A549 (cell line): Measurements from ENCODE around the gene HGFAC. TPM values are rescaled to one million over a fixed set of nuclear protein-coding genes. Genes with fewer than 3 reads are reported as not detected.

Experiments used
- ATAC-seq, 2 experiments: fragments of 200-7000 bp in 1 of 2; fragments of >200 bp in 1 of 2; cut with Nextera tagmentation in 1 of 2; cut with Tn5 transposase in 1 of 2; 3 replicates each; pipeline versions ENCODE4 v1.8.0 to v1.9.1; 2018 to 2020; ENCODE audit warnings: mild to moderate bottlenecking in 1 of 2, moderate library complexity in 1 of 2
- CTCF ChIA-PET: fragments of 300-600 bp; sonication (Branson Sonifier 250); formaldehyde crosslinking; extraction: SDS; loops from one replicate; lab custom pipeline; 2021; ENCODE audit warnings: antibody characterized with exemption, inconsistent platforms; lab: Yijun Ruan, JAX
- POLR2A ChIA-PET: fragments of 350-600 bp; formaldehyde crosslinking; extraction: SDS; loops from one replicate; lab custom pipeline; 2021; ENCODE audit warnings: antibody characterized with exemption, inconsistent platforms; lab: Yijun Ruan, JAX
- DNase-seq, 2 experiments: peaks; one replicate each; pipeline versions ENCODE4 v3.0.0 to v3.0.0-alpha.2; 2011 to 2016; ENCODE audit warnings: low read depth in 1 of 2, low spot score in 1 of 2
- FAIRE-seq: peaks from 2 replicates; lab custom pipeline; 2011; peaks lifted over from hg19 to GRCh38; lab: Jason Lieb, UNC
- H3K27ac ChIP-seq, 2 experiments: fragments of >200 bp; sonication (Bioruptor Twin); formaldehyde crosslinking; 3 replicates each; pipeline ENCODE4 v1.5.1; 2016 to 2017
- H3K4me1 ChIP-seq: fragments of >200 bp; sonication (Bioruptor Twin); formaldehyde crosslinking; 3 replicates; pipeline ENCODE4 v1.6.1; 2016
- H3K4me2 ChIP-seq: fragments of >200 bp; sonication (Bioruptor Twin); formaldehyde crosslinking; 3 replicates; pipeline ENCODE4 v1.6.1; 2016
- H3K4me3 ChIP-seq: fragments of >200 bp; sonication (Bioruptor Twin); formaldehyde crosslinking; 3 replicates; pipeline ENCODE4 v1.5.1; 2016
- H3K9me3 ChIP-seq: fragments of >200 bp; sonication (Bioruptor Twin); formaldehyde crosslinking; 3 replicates; pipeline ENCODE4 v1.6.1; 2016
- ATOH8 ChIP-seq: fragments of 250-450 bp; sonication (Bioruptor Pico); IDR thresholded peaks from 2 replicates; pipeline ENCODE4 v1.5.0; 2020; ENCODE audit warnings: low read depth, mild to moderate bottlenecking, moderate library complexity
- CBX2 ChIP-seq: fragments of 200-600 bp; sonication (generic); IDR thresholded peaks from 2 replicates; pipeline ENCODE4 v1.6.1; 2016; ENCODE audit warnings: low read depth, mild to moderate bottlenecking, borderline replicate concordance
- CHD2 ChIP-seq: fragments of 150-350 bp; IDR thresholded peaks from 2 replicates; pipeline ENCODE4 v1.6.1; 2014; ENCODE audit warnings: low read length; ENCODE audit not compliant: partially characterized antibody
- EHMT2 ChIP-seq: fragments of 200-600 bp; sonication (generic); IDR thresholded peaks from 2 replicates; pipeline ENCODE4 v1.6.1; 2016; ENCODE audit warnings: antibody characterized with exemption, low read depth, mild to moderate bottlenecking, moderate library complexity
- ELK1 ChIP-seq: fragments of 150-350 bp; IDR thresholded peaks from 2 replicates; pipeline ENCODE4 v1.6.1; 2014; ENCODE audit warnings: low read depth, mild to moderate bottlenecking, low read length
- FOSL2 ChIP-seq, 2 experiments: fragments of 450-650 bp in 1 of 2; fragments of >200 bp in 1 of 2; sonication (Bioruptor Twin) in 1 of 2; formaldehyde crosslinking; IDR thresholded peaks; 2 replicates each; pipeline versions ENCODE4 v1.5.0 to v1.6.1; 2016 to 2020; ENCODE audit warnings: mild to moderate bottlenecking in 1 of 2, moderate library complexity in 1 of 2
- HEYL ChIP-seq: fragments of 250-450 bp; sonication (Bioruptor Pico); IDR thresholded peaks from 2 replicates; pipeline ENCODE4 v1.8.0; 2021; ENCODE audit warnings: mild to moderate bottlenecking, moderate library complexity
- HOXB5 ChIP-seq: fragments of 250-450 bp; sonication (Bioruptor Pico); IDR thresholded peaks from 2 replicates; pipeline ENCODE4 v1.5.0; 2020; ENCODE audit warnings: mild to moderate bottlenecking, moderate library complexity
- JUN ChIP-seq, 2 experiments: fragments of >200 bp; sonication (Bioruptor Twin); formaldehyde crosslinking; IDR thresholded peaks; 2 replicates in 1 of 2; 3 replicates in 1 of 2; pipeline ENCODE4 v1.6.1; 2016 to 2017
- JUNB ChIP-seq: fragments of >200 bp; sonication (Bioruptor Twin); formaldehyde crosslinking; IDR thresholded peaks from 2 replicates; pipeline ENCODE4 v1.6.1; 2016
- MAX ChIP-seq: IDR thresholded peaks from 2 replicates; pipeline ENCODE4 v1.6.1; 2012
- NFE2L2 ChIP-seq: fragments of 150-350 bp; conservative IDR thresholded peaks from 2 replicates; pipeline ENCODE4 v1.6.1; 2014; ENCODE audit warnings: low read length
- PBX3 ChIP-seq: IDR thresholded peaks from 2 replicates; pipeline ENCODE4 v1.6.1; 2012
- PHF8 ChIP-seq: fragments of 200-600 bp; sonication (generic); IDR thresholded peaks from 2 replicates; pipeline ENCODE4 v1.6.1; 2016; ENCODE audit warnings: low read depth, mild to moderate bottlenecking, antibody characterized with exemption, moderate library complexity, borderline replicate concordance
- POLR2AphosphoS2 ChIP-seq: conservative IDR thresholded peaks from 2 replicates; pipeline ENCODE4 v1.6.1; 2012; ENCODE audit warnings: low read length, improper control_type of control experiment, inconsistent platforms
- RAD21 ChIP-seq, 2 experiments: fragments of >200 bp in 1 of 2; sonication (Bioruptor Twin) in 1 of 2; formaldehyde crosslinking in 1 of 2; IDR thresholded peaks in 1 of 2; conservative IDR thresholded peaks in 1 of 2; 2 replicates in 1 of 2; 3 replicates in 1 of 2; pipeline ENCODE4 v1.6.1; 2012 to 2018; ENCODE audit warnings: inconsistent platforms in 1 of 2
- RARB ChIP-seq: fragments of 250-450 bp; sonication (Bioruptor Pico); IDR thresholded peaks from 2 replicates; pipeline ENCODE4 v1.8.0; 2021; ENCODE audit warnings: mild to moderate bottlenecking, moderate library complexity
- RNF2 ChIP-seq: fragments of 200-600 bp; sonication (generic); IDR thresholded peaks from 2 replicates; pipeline ENCODE4 v1.6.1; 2016; ENCODE audit warnings: low read depth, mild to moderate bottlenecking, antibody characterized with exemption, moderate library complexity, borderline replicate concordance
- SMC3 ChIP-seq: fragments of >200 bp; sonication (Bioruptor Twin); formaldehyde crosslinking; IDR thresholded peaks from 3 replicates; pipeline ENCODE4 v1.6.1; 2018; ENCODE audit warnings: inconsistent platforms
- TP53 ChIP-seq: fragments of 250-450 bp; sonication (Bioruptor Pico); IDR thresholded peaks from 2 replicates; pipeline ENCODE4 v1.5.0; 2021; ENCODE audit warnings: mild to moderate bottlenecking, moderate library complexity
- USF2 ChIP-seq: fragments of 450-650 bp; IDR thresholded peaks from 2 replicates; pipeline ENCODE4 v1.6.1; 2014; ENCODE audit warnings: antibody characterized with exemption
- ZC3H11A ChIP-seq: fragments of 450-650 bp; IDR thresholded peaks from 2 replicates; pipeline ENCODE4 v1.6.1; 2014; ENCODE audit warnings: antibody characterized with exemption, mild to moderate bottlenecking
- ZFP36 ChIP-seq: fragments of 450-650 bp; IDR thresholded peaks from 2 replicates; pipeline ENCODE4 v1.6.1; 2014; ENCODE audit warnings: borderline replicate concordance; ENCODE audit not compliant: partially characterized antibody
- ZNF302 ChIP-seq: fragments of 250-450 bp; sonication (Bioruptor Pico); IDR thresholded peaks from 2 replicates; pipeline ENCODE4 v1.9.0; 2021; ENCODE audit warnings: inconsistent platforms, mild to moderate bottlenecking, moderate library complexity
- WGBS: methylation state at CpG from one replicate; pipeline ENCODE4 v1.1.6; 2017; ENCODE audit errors: missing lambda C conversion rate; 5-methylcytosine and 5-hydroxymethylcytosine counted together
- polyA plus RNA-seq, 4 experiments: library from polyadenylated mRNA; depleted of rRNA in 3 of 4; stranded (reverse); fragments of >200 nt; fragmentation: RNase III in 1 of 4; extraction: RNeasy Plus Mini Kit Qiagen cat#74134 plus additional on column Dnase treatment in 1 of 4; gene quantifications; 2 replicates in 3 of 4; 3 replicates in 1 of 4; pipeline ENCODE4 v1.2.3, GENCODE V29; 2011 to 2017

Gene HGFAC
- polyA plus RNA-seq, 2 of the 4 experiments (the other 2 are of a cell fraction): 0.25 TPM; not detected in 1

GRCh38 chr4:3420606-3420955 is 21.2 kb upstream of the HGFAC start:
- ChIA-PET POLR2A (no interaction called here), CTCF (interaction anchor here (1.1 to 1.8 kb wide), 2 partner anchors 11 to 22 kb away, joined by 3 to 4 read pairs; no protein-coding TSS in a partner anchor)
- ATAC-seq (no peak), DNase-seq (no peak), FAIRE-seq (no peak)
- WGBS: 77% methylated on average over 9 of the region's 12 CpGs
- no peaks in the 10 kb centered on the region for H3K9me3 ChIP-seq
- no peak for TF ChIP-seq JUN (IDR thresholded peaks at IDR 0.05)
- H3K4me2 ChIP-seq: no peak overlapping the region
- no peaks in the 10 kb centered on the region for H3K4me1 ChIP-seq
- no peak overlapping the region for H3K4me3 ChIP-seq
- no peak overlapping the region for H3K27ac ChIP-seq

GRCh38 chr4:3420956-3421355 is 20.8 kb upstream of the HGFAC start:
- ATAC-seq: no peak
- no peak for FAIRE-seq
- POLR2A ChIA-PET: no interaction called here
- Histone ChIP-seq H3K4me1 (no peaks in the 10 kb centered on the region), H3K4me2 (no peak overlapping the region), H3K9me3 (no peaks in the 10 kb centered on the region), H3K27ac (no peak overlapping the region), H3K4me3 (no peak overlapping the region)
- TF ChIP-seq TP53 (CRISPR knock-in tag) (no peak), EHMT2 (no peak), ZFP36 (no peak), CBX2 (no peak), ZC3H11A (no peak), NFE2L2 (no peak), USF2 (no peak), CHD2 (no peak), RARB (CRISPR knock-in tag) (no peak), RNF2 (no peak), ZNF302 (CRISPR knock-in tag) (no peak), MAX (no peak), RAD21 (conservative IDR thresholded peaks at IDR 0.05 in 1 of 2, IDR thresholded peaks at IDR 0.05 in 1 of 2) (no peak), JUNB (no peak)
- CTCF ChIA-PET: interaction anchor here (1.1 to 1.8 kb wide), 3 partner anchors 11 to 75 kb away, joined by 3 to 4 read pairs (median 3); no protein-coding TSS in a partner anchor
- no peak for DNase-seq
- 92% methylated on average over 10 of the region's 10 CpGs for WGBS

GRCh38 chr4:3421470-3421869 is 20.3 kb upstream of the HGFAC start:
- H3K9me3 ChIP-seq: no peaks in the 10 kb centered on the region
- TF ChIP-seq POLR2AphosphoS2 (no peak), JUNB (no peak), TP53 (CRISPR knock-in tag) (no peak), PBX3 (no peak), ELK1 (no peak), ATOH8 (CRISPR knock-in tag) (no peak), PHF8 (no peak), HOXB5 (no peak), SMC3 (no peak), JUN (IDR thresholded peaks at IDR 0.05) (no peak), FOSL2 (IDR thresholded peaks at IDR 0.05) (no peak), FOSL2 (CRISPR knock-in tag; IDR thresholded peaks at IDR 0.05) (no peak), HEYL (no peak)
- CTCF ChIA-PET: interaction anchor here (1.1 to 1.8 kb wide), 3 partner anchors 12 to 75 kb away, joined by 3 to 4 read pairs (median 3); no protein-coding TSS in a partner anchor
- POLR2A ChIA-PET: no interaction called here
- ATAC-seq (no peak), FAIRE-seq (no peak), DNase-seq (no peak)
- 85% methylated on average over 10 of the region's 12 CpGs for WGBS
- H3K27ac ChIP-seq: no peak overlapping the region
- H3K4me2 ChIP-seq: no peak overlapping the region
- H3K4me3 ChIP-seq: no peak overlapping the region
- H3K4me1 ChIP-seq: no peaks in the 10 kb centered on the region
